HG03060 (cell line): ENCODE results near the gene IRAK2.
"Not testable (repeated sequence)": the region's sequence is repeated elsewhere in the genome, so short reads cannot be mapped to it uniquely, and the experiment has no call there.

Experiments
- ATAC-seq: cut with Tn5 transposase; IDR thresholded peaks from one replicate; pipeline ENCODE4 v1.9.1; 2021; ENCODE audit warnings: low read depth, moderate number of reproducible peaks; ENCODE audit not compliant: unreplicated experiment

IRAK2 gene

GRCh38 chr3:10157031-10157430, 7.7 kb upstream of the IRAK2 start:
- no peak for ATAC-seq

- not testable (repeated sequence) for ATAC-seq
These were observed 6.2 kb upstream of the IRAK2 start for GRCh38 chr3:10158555-10158954.

- no peak for ATAC-seq
These were observed 4.4 kb upstream of the IRAK2 start for GRCh38 chr3:10160346-10160745.

- no peak for ATAC-seq
These were observed 3.8 kb upstream of the IRAK2 start for GRCh38 chr3:10160925-10161324.

GRCh38 chr3:10162185-10162584, 2.5 kb upstream of the IRAK2 start:
- no peak for ATAC-seq

- not testable (repeated sequence) for ATAC-seq
These were observed 546 bp upstream of the IRAK2 start for GRCh38 chr3:10164201-10164545.

GRCh38 chr3:10166213-10166604, 1.5 kb downstream of the IRAK2 start:
- ATAC-seq, result no peak

- ATAC-seq, result no peak
These were observed 4.3 kb downstream of the IRAK2 start for GRCh38 chr3:10169000-10169496.

- ATAC-seq, result no peak
These were observed 6.3 kb downstream of the IRAK2 start for GRCh38 chr3:10170915-10171478.

GRCh38 chr3:10173095-10173925, 8.6 kb downstream of the IRAK2 start:
- ATAC-seq, result no peak

GRCh38 chr3:10173926-10174435, 9.3 kb downstream of the IRAK2 start:
- ATAC-seq, result no peak

GRCh38 chr3:10175334-10175733, 10.6 kb downstream of the IRAK2 start:
- not testable (repeated sequence) for ATAC-seq

- not testable (repeated sequence) for ATAC-seq
These were observed 11.4 kb downstream of the IRAK2 start for GRCh38 chr3:10176150-10176549.

- ATAC-seq, result no peak
These were observed 13.0 kb downstream of the IRAK2 start for GRCh38 chr3:10177737-10178136.

GRCh38 chr3:10178892-10179291, 14.2 kb downstream of the IRAK2 start:
- ATAC-seq, result no peak

- ATAC-seq, result no peak
These were observed 15.6 kb downstream of the IRAK2 start for GRCh38 chr3:10180289-10180688.

- ATAC-seq, result no peak
These were observed 16.1 kb downstream of the IRAK2 start for GRCh38 chr3:10180738-10181295.

GRCh38 chr3:10182950-10183349, 18.2 kb downstream of the IRAK2 start:
- no peak for ATAC-seq

- no peak for ATAC-seq
These were observed 19.5 kb downstream of the IRAK2 start for GRCh38 chr3:10184250-10184649.

GRCh38 chr3:10185804-10186762, 21.4 kb downstream of the IRAK2 start:
- ATAC-seq, result no peak
